Measurements from ENCODE around the gene GRIK4. TPM values are rescaled to one million over a fixed set of nuclear protein-coding genes. Genes with fewer than 3 reads are reported as not detected.
A peak's percentile ranks its signal among the peaks of the same experiment; 100 is the strongest.

Gene GRIK4
- polyA plus RNA-seq, 1 donor from 2014 or later: not detected

DNA sequence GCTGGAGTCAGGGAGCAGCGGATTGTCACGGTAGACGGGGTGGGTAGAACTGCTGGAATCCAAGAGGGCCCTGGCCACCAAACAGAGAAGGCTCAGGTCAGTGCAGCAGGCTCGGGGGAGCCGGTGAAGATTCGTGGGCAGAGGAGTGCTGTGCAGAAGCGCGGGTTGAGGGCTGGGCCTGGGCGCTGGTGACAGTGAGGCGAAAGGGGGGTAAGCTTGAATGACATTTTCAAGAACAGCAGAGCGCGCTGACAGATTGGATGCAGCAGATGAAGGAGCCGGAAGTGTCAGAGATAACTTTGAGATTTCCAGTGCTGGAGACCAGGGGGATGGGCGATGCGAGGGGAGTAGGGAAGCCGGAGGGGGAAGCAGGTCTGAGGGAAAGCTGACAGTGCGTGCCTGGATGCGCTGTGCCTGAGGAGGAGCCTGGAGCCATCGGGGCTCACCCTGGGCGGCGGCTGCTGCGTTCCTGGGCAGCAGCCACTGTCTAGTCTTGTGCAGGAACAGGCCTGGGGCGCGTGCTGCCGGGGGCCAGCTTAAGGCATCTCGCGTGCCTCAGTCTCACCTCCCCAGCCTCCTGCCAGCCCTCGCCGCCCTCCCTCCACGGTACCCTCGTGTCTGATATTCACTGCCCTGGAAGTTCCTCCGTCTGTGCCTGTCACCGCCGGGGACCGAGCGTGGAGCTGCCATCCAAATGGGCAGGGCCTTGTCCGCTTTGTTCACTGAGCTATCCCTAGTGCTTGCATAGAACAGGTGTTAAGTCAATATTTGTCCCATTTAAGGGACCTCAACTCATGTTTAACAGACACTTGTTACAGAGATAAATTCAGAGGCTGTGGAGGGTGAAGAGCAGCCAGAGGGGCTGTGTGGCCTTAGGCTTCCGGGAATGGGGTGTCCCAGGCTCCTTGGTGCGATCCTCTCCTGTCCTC, 5.2 kb downstream of the GRIK4 start:
- peaks cover 2% of the 10 kb centered on the region for H3K36me3 Mint-ChIP-seq
- H3K4me3 Mint-ChIP-seq: no peak overlapping the region
- H3K27me3 Mint-ChIP-seq: peaks cover 40% of the 10 kb centered on the region
- no peak overlapping the region for H3K27ac Mint-ChIP-seq
- no peaks in the 10 kb centered on the region for H3K4me1 Mint-ChIP-seq
- no peaks in the 10 kb centered on the region for H3K9me3 Mint-ChIP-seq

DNA sequence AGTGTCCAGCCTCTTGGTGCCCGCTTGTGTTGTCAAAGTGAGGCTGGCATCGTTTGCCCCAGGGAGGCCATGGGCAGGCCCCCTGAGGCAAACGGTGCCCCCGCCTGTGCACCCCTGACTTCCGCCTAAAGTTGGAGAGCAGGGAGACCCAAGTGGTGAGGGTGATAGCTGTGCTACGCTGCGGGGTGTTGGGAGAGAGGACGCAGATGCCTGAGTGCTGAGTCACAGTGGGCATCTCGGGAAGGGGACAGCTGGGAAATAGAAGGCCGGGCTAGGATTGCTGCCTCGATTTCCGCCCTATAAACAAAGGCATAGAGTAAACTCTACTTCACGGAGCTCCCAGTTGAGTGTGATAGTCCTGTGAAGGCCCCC, 5.8 kb downstream of the GRIK4 start:
- Mint-ChIP-seq H3K27me3 (peaks cover 40% of the 10 kb centered on the region), H3K4me1 (no peaks in the 10 kb centered on the region), H3K9me3 (no peaks in the 10 kb centered on the region), H3K36me3 (peaks cover 2% of the 10 kb centered on the region), H3K27ac (no peak overlapping the region), H3K4me3 (no peak overlapping the region)

DNA sequence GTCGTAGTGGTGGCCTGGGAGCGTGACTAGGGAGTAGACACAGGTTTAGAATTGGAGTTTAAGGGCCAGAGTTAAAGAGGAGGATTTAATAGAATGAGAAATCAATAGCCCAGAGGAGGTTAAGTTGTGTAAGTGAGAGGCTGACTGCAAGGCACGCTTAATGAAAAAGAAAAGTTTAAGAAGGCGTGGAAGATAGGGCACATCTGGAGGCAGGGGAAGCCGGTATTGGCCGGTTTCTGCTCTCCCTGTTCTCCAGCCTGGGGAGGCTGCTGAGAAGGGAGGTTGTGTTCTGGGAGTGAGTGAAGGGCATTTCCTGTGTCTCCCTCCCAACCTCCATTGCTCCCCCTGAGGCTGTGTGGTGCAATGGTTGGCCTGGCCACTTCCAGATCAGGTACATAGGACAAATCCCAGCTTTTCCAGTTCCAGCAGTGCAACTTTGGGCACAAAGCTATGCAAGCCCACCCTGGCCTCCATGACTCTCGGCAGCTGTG, 6.3 kb downstream of the GRIK4 start:
- H3K4me1 Mint-ChIP-seq: no peaks in the 10 kb centered on the region
- H3K27ac Mint-ChIP-seq: peak overlapping the region in 1 of 3 donors; percentile 56
- H3K9me3 Mint-ChIP-seq: no peaks in the 10 kb centered on the region
- H3K27me3 Mint-ChIP-seq: peaks cover 38% of the 10 kb centered on the region
- H3K36me3 Mint-ChIP-seq: peaks cover 2% of the 10 kb centered on the region
- no peak overlapping the region for H3K4me3 Mint-ChIP-seq

DNA sequence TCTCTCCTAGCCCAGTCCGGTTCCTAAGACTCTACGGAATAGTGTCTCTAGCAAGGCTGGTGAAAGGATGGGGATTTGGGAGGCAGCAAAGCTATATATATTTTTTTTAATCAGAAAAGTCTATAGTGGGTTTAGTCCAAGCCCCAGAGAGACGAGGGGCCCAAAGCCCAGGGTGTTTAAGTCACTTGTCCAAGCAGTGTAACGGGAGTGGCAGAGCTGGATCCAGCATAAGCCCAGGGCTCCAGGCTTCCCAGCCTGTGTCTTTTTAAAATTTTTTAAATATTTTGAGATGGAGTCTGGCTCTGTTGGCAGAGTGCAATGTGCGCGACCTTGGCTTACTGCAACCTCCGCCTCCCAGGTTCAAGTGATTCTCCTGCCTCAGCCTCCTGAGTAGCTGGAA, 6.8 kb downstream of the GRIK4 start:
- Mint-ChIP-seq H3K9me3 (no peaks in the 10 kb centered on the region), H3K27ac (no peak overlapping the region), H3K4me1 (no peaks in the 10 kb centered on the region), H3K27me3 (peaks cover 34% of the 10 kb centered on the region), H3K4me3 (no peak overlapping the region), H3K36me3 (peaks cover 2% of the 10 kb centered on the region)

DNA sequence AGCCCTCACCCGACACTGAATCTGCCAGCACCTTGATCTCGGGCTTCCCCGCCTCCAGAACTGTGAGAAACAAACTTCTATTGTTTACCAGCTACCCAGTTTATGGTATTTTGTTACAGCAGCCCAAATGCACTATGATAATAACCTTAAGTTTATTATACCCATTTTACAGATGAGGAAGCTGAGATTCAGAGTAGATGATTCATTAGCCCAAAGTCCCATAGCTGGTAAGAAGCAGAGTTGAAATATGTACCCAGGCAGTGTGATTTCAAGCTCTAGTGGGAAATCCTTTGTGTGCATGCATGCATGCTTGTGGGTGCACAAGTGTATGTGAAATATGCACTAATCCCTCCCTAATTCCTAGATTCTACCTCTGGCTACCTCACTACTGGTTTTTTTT, 7.9 kb downstream of the GRIK4 start:
- H3K27ac Mint-ChIP-seq: no peak overlapping the region
- no peak overlapping the region for H3K4me3 Mint-ChIP-seq
- H3K36me3 Mint-ChIP-seq: peaks cover 2% of the 10 kb centered on the region

DNA sequence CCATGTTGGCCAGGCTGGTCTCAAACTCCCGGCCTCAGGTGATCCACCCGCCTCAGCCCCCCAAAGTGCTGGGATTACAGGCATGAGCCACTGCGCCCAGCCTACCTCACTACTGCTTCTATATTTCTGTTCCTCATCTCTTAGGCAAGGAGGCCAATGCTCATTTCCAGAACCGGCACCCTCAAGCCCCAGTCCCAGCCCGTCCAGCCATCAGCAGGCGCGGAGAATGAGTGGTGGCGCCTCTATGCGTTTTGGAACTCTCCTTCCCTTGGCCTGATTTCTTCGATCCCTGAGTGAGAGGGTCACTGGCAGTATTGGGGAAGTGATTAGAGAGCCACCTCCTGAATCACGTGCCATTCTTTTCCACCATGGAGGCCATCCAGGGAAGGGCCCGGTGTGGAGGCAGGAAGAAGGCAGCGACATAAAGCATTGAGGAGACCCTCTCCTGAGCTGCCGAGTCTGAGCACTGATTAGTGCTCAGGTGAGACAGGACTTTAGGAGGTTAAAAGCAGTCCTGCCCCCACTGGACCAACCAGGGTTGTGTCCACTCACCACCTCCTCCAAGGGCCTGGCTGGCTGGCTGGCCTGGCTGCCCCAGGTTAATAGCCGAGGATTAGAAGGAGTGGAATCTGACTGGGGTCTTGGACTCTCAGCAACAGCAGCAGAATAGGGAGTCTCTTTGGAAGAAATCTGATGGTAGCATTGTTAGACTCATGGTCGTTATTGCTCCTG, 8.7 kb downstream of the GRIK4 start:
- Mint-ChIP-seq H3K4me1 (no peaks in the 10 kb centered on the region), H3K36me3 (peaks cover 2% of the 10 kb centered on the region), H3K9me3 (no peaks in the 10 kb centered on the region)

More for the DNA sequence above, 7.9 kb downstream of the GRIK4 start:
- H3K9me3 Mint-ChIP-seq: no peaks in the 10 kb centered on the region
- no peaks in the 10 kb centered on the region for H3K4me1 Mint-ChIP-seq
- peaks cover 32% of the 10 kb centered on the region for H3K27me3 Mint-ChIP-seq

DNA sequence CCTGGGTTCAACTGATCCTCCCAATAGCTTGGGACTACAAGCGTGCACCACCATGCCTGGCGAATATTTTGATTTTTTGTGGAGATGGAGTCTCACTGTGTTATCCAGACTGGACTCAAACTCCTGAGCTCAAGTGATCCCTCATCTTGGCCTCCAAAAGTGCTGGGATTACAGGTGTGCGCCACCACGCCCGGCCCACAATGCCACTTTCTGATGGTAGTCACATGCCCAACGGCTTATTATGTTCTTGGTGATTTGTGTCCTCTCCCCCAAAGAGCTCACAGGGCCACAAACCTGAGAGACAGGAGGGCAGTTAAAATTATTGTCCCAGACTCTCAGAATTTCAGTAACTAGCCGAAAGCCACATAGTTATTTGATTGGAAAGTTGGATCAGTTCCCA, 9.6 kb downstream of the GRIK4 start:
- Mint-ChIP-seq H3K9me3 (no peaks in the 10 kb centered on the region), H3K36me3 (peaks cover 2% of the 10 kb centered on the region), H3K27ac (no peak overlapping the region), H3K27me3 (peaks cover 21% of the 10 kb centered on the region), H3K4me3 (no peak overlapping the region), H3K4me1 (no peaks in the 10 kb centered on the region)

More for the DNA sequence above, 8.7 kb downstream of the GRIK4 start:
- Mint-ChIP-seq H3K27me3 (peaks cover 26% of the 10 kb centered on the region), H3K4me3 (no peak overlapping the region), H3K27ac (peak overlapping the region in 2 of 3 donors; percentile 35 to 47)

DNA sequence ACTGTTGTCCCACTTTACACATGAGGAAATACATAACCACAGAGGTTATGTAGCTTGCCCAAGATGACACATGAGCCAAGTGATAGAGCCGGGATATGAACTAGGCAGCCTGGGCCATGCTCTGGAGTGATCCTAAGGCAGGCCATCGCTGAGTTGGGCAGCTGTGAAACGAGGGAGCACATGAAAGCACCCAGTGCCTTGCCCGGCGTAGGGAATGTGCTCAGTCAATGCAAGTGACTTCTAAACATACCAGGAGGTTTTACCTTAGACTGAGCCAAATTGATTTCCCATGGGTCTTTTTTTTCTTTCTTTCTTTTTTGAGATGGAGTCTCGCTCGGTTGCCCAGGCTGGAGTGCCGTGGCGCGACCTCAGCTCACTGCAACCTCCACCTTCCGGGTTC, 10.5 kb downstream of the GRIK4 start:
- H3K27me3 Mint-ChIP-seq: peaks cover 16% of the 10 kb centered on the region
- H3K4me1 Mint-ChIP-seq: no peaks in the 10 kb centered on the region
- peaks cover 2% of the 10 kb centered on the region for H3K36me3 Mint-ChIP-seq
- H3K27ac Mint-ChIP-seq: no peak overlapping the region
- H3K9me3 Mint-ChIP-seq: no peaks in the 10 kb centered on the region
- H3K4me3 Mint-ChIP-seq: no peak overlapping the region

DNA sequence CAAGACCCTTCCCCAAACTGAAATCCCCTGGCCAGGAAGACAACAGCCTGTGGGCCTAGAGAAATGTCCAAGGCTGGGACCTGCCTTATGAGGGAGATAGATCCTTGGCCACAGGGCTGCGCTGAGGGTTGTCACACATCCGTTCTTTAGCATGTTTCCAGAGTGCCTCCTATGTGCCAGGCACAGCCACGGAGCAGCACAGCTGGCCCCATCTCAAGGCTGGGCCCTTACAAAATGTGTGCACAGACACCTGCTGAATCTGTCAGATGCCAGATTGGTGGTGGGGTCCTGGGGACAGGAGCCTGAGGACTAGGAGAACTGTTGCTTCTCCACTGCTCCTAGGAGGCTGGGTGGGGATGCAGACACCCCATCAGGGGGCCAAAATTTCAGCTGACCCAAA, 11.2 kb downstream of the GRIK4 start:
- Mint-ChIP-seq H3K4me1 (no peaks in the 10 kb centered on the region), H3K27ac (peak overlapping the region in 1 of 3 donors; percentile 71), H3K9me3 (no peaks in the 10 kb centered on the region), H3K4me3 (peak overlapping the region in 1 of 4 donors; percentile 52), H3K27me3 (peaks cover 13% of the 10 kb centered on the region), H3K36me3 (peaks cover 2% of the 10 kb centered on the region)

DNA sequence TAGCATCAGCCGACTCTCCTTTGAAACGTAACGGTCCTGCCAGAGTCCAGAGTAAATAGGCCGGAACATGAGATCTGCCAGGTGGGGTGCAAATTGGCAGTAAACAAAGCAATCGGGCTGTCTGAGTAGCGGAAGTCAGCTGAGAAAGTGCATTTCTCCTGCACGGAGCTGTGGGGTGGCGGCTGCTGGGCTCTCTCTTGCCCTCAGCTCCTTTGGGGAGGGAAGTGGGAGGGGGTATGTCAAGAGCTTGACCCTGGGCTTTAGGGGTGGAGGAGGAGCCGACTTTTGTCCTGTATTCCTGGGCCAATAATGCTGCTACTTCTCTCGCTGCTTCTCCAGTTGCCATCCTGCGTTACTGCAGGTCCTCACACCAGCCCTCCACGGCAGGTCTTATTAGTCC, 11.6 kb downstream of the GRIK4 start:
- Mint-ChIP-seq H3K27me3 (peaks cover 12% of the 10 kb centered on the region), H3K36me3 (peaks cover 2% of the 10 kb centered on the region), H3K27ac (peak overlapping the region in 1 of 3 donors; percentile 71), H3K4me3 (peak overlapping the region in 2 of 4 donors; percentile 0 to 52), H3K9me3 (no peaks in the 10 kb centered on the region), H3K4me1 (no peaks in the 10 kb centered on the region)

DNA sequence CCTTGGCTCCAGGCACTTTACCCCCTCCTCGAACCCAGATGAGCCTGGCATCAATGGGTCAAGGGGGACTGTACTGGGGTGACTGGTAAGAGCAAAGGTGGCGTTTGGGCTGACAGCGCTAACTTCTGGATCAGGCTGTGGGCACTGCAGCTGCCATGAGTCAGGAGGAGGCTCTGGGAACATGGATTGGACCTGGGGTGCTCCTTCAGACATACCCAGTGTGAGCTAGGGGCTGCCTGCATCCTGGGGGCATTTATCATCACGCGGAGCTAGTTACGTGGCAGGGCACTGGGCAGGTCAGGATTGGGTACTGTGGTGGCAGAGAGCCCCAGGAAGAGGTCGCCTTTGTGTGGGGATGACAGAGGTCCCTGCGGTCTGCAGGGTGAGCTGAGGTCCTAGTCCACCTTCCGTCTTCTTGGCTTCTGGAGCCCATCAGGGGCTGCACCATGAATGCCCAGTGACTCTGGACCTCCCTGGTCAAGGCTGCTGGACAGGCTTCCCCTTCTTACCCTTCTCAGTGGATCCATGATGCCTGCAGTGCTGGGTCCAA, 13.1 kb downstream of the GRIK4 start:
- H3K27ac Mint-ChIP-seq: no peak overlapping the region
- peaks cover 0 to 2% (median 0%) of the 10 kb centered on the region in 3 donors for H3K9me3 Mint-ChIP-seq

DNA sequence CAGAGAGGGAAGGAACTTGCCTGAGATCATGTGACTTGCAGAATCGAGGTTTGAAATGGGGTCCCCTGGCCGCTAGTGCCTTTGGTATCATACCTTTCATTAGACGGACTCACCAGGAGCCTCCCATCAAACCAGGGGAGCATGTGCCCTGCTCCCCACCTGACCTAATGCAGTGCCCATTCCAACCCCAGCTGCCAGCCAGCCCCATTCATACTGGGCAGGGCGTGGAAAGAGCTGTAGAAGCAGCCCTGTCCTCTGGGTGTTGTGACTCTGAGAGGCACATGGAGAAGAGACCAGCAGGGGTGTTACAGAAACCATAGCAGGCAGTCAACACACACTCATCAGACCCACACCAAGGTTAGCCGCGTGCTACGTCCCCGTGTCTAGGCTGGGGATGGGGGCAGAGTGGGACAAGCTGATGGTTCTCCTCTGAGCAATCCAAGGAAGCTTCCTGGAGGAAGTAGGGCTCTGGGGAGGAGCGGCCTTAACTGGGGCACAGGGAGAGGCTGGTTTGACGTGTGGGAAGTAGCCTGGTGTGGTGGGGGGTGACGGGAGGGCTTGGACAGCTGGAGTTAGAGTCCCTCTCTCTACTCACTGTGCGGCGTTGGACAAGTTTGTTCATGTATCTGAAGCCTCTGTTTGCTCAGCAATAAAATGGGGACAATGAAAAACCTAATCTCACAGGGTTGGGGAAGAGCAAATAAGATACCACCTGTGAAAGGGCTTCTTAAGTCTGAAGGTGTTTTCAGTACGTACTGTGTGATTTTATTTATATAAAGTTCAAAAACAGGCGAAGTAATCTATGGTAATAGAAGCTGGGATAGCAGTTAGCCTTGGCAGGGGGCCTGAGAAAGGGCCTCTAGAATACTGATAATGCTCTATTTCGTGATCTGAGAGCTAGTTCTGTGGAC, 14.0 kb downstream of the GRIK4 start:
- H3K27me3 Mint-ChIP-seq: peaks cover 14% of the 10 kb centered on the region
- peaks cover 0 to 2% (median 0%) of the 10 kb centered on the region in 3 donors for H3K9me3 Mint-ChIP-seq
- H3K4me3 Mint-ChIP-seq: no peak overlapping the region
- no peaks in the 10 kb centered on the region for H3K4me1 Mint-ChIP-seq
- peaks cover 4% of the 10 kb centered on the region for H3K36me3 Mint-ChIP-seq
- no peak overlapping the region for H3K27ac Mint-ChIP-seq

More for the DNA sequence above, 13.1 kb downstream of the GRIK4 start:
- Mint-ChIP-seq H3K4me3 (no peak overlapping the region), H3K4me1 (no peaks in the 10 kb centered on the region), H3K36me3 (peaks cover 2% of the 10 kb centered on the region), H3K27me3 (peaks cover 18% of the 10 kb centered on the region)

DNA sequence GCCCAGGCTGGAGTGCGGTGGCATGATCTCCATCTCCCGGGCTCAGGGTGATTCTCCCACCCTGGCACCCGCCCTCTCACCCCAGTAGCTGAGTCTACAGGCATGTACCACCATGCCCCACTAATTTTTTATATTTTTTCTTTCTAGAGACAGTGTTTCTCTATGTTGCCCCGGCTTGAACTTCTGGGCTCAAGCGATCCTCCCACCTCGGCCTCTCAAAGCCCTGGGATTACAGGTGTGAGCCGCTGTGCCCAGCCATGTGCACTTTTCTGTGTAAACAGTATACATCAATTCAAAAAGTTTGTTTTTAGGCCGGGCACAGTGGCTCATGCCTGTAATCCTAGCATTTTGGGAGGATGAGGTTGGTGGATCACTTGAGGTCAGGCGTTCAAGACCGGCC, 14.7 kb downstream of the GRIK4 start:
- Mint-ChIP-seq H3K4me3 (no peak overlapping the region), H3K9me3 (peaks cover 0 to 2% (median 0%) of the 10 kb centered on the region in 3 donors), H3K4me1 (no peaks in the 10 kb centered on the region), H3K36me3 (peaks cover 2% of the 10 kb centered on the region), H3K27me3 (peaks cover 14% of the 10 kb centered on the region), H3K27ac (no peak overlapping the region)

DNA sequence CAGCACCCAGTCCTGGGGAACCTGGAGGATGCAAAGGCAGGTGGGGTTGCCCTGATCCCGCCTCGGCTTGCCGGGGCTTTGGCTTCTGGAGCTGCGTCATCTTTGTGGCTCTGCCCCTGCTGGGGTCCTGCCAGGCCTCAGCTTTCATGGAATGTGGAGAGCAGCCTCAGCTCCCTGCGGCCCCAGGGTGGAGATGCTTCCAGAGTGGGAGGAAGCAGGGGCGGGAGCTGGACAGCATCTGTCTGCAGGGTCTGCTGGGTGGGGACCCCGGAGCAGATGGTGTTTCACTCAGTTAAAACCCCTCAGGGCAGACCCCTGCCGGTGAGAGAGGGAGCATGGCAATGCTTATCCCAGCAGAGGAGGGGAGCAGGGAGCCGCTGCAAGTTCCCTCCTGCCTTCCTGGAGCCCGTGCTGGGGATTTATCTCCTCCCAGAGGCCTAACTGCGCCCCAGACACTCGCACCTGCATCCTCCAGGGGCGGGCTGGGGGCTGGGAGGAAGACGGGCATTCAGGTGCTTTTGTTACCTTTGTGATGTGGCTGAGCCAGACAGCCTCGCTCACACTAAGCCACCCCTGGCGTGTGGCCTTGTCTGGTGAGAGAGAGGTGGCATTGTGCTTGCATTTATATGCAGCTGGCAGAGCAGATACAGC, 15.7 kb downstream of the GRIK4 start:
- peaks cover 14% of the 10 kb centered on the region for H3K27me3 Mint-ChIP-seq
- peaks cover 2% of the 10 kb centered on the region for H3K36me3 Mint-ChIP-seq
- no peaks in the 10 kb centered on the region for H3K4me1 Mint-ChIP-seq
- H3K4me3 Mint-ChIP-seq: no peak overlapping the region
- peaks cover 0 to 2% (median 0%) of the 10 kb centered on the region in 3 donors for H3K9me3 Mint-ChIP-seq
- H3K27ac Mint-ChIP-seq: no peak overlapping the region

Data from IgD-negative memory B cell (primary cell).